Measurements from ENCODE around the gene ATF6B.

The ATF6B gene

GRCh38 chr6:32132110-32132509 lies 4.1 kb upstream of the ATF6B start:
- no peak for DNase-seq (ENCODE audit: low spot score)
- no peak for FAIRE-seq

- FAIRE-seq (no peak), DNase-seq (ENCODE audit: low spot score) (no peak)
Measured at GRCh38 chr6:32131439-32131948, 3.4 kb upstream of the ATF6B start.

- FAIRE-seq (no peak), DNase-seq (ENCODE audit: low spot score) (no peak)
Measured at GRCh38 chr6:32129297-32130088, 1.4 kb upstream of the ATF6B start.

GRCh38 chr6:32128751-32129296 lies 778 bp upstream of the ATF6B start:
- DNase-seq (ENCODE audit: low spot score) = no peak

GRCh38 chr6:32127409-32127716 lies 683 bp downstream of the ATF6B start:
- no peak for DNase-seq (ENCODE audit: low spot score)
- no peak for FAIRE-seq

More at GRCh38 chr6:32128751-32129296, 778 bp upstream of the ATF6B start:
- FAIRE-seq = no peak

- DNase-seq (ENCODE audit: low spot score) (no peak), FAIRE-seq (no peak)
Measured at GRCh38 chr6:32126880-32127279, 1.2 kb downstream of the ATF6B start.

- FAIRE-seq (no peak), DNase-seq (ENCODE audit: low spot score) (no peak)
Measured at GRCh38 chr6:32123681-32124080, 4.4 kb downstream of the ATF6B start.

GRCh38 chr6:32120573-32121059 lies 7.4 kb downstream of the ATF6B start:
- no peak for FAIRE-seq
- DNase-seq (ENCODE audit: low spot score) = no peak

- no peak for FAIRE-seq
- peak; percentile 81 for DNase-seq (ENCODE audit: low spot score)
Measured at GRCh38 chr6:32118782-32119628, 9.0 kb downstream of the ATF6B start.

- no peak for FAIRE-seq
- DNase-seq (ENCODE audit: low spot score) = no peak
Measured at GRCh38 chr6:32117461-32117860, 10.6 kb downstream of the ATF6B start.

GRCh38 chr6:32116674-32117073 lies 11.4 kb downstream of the ATF6B start:
- DNase-seq (ENCODE audit: low spot score) (peak; percentile 45), FAIRE-seq (no peak)

GRCh38 chr6:32115623-32116022 lies 12.4 kb downstream of the ATF6B start:
- FAIRE-seq (no peak), DNase-seq (ENCODE audit: low spot score) (no peak)

GRCh38 chr6:32114796-32115195 lies 13.2 kb downstream of the ATF6B start:
- DNase-seq (ENCODE audit: low spot score) = no peak
- FAIRE-seq = no peak

- FAIRE-seq (no peak), DNase-seq (ENCODE audit: low spot score) (no peak)
Measured at GRCh38 chr6:32113386-32114352, 14.4 kb downstream of the ATF6B start.

GRCh38 chr6:32112431-32112980 lies 15.5 kb downstream of the ATF6B start:
- FAIRE-seq = no peak
- no peak for DNase-seq (ENCODE audit: low spot score)

- no peak for DNase-seq (ENCODE audit: low spot score)
- FAIRE-seq = no peak
Measured at GRCh38 chr6:32111424-32112066, 16.5 kb downstream of the ATF6B start.

- FAIRE-seq = no peak
Measured at GRCh38 chr6:32110632-32111031, 17.4 kb downstream of the ATF6B start.

GRCh38 chr6:32109765-32110160 lies 18.3 kb downstream of the ATF6B start:
- no peak for FAIRE-seq
- DNase-seq (ENCODE audit: low spot score) = no peak

More at GRCh38 chr6:32110632-32111031, 17.4 kb downstream of the ATF6B start:
- no peak for DNase-seq (ENCODE audit: low spot score)

- FAIRE-seq = no peak
Measured at GRCh38 chr6:32109114-32109764, 18.8 kb downstream of the ATF6B start, which contains the start of gene TNXB. Gene TNXB, minus strand, starts transcription at chr6:32109338. Its CDS starts 11,140 bp downstream, at chr6:32098198.

More at GRCh38 chr6:32109114-32109764, 18.8 kb downstream of the ATF6B start, which contains the start of gene TNXB:
- DNase-seq (ENCODE audit: low spot score) = no peak

All from urothelium cell line (cell line).